Peyer's patch (tissue), 4 donors: ENCODE results near the gene UMODL1.

Experiments
- POLR2A ChIP-seq, 2 donors: fragments of 450-650 bp; IDR thresholded peaks; one replicate each; pipeline ENCODE4 v1.5.1; 2017; ENCODE audit warnings: antibody characterized with exemption in 2 of 2, mild to moderate bottlenecking in 2 of 2, moderate library complexity in 2 of 2
- TF ChIP-seq, protein P1 (sequence below), 6 experiments: fragments of 450-650 bp in 4 of 6; fragments of 200-600 bp in 2 of 6; sonication (generic) in 1 of 6; IDR thresholded peaks; one replicate each; pipeline ENCODE4 v1.5.1; 2017 to 2019; ENCODE audit warnings: antibody characterized with exemption in 6 of 6, mild to moderate bottlenecking in 3 of 6, moderate library complexity in 1 of 6

DNA sequence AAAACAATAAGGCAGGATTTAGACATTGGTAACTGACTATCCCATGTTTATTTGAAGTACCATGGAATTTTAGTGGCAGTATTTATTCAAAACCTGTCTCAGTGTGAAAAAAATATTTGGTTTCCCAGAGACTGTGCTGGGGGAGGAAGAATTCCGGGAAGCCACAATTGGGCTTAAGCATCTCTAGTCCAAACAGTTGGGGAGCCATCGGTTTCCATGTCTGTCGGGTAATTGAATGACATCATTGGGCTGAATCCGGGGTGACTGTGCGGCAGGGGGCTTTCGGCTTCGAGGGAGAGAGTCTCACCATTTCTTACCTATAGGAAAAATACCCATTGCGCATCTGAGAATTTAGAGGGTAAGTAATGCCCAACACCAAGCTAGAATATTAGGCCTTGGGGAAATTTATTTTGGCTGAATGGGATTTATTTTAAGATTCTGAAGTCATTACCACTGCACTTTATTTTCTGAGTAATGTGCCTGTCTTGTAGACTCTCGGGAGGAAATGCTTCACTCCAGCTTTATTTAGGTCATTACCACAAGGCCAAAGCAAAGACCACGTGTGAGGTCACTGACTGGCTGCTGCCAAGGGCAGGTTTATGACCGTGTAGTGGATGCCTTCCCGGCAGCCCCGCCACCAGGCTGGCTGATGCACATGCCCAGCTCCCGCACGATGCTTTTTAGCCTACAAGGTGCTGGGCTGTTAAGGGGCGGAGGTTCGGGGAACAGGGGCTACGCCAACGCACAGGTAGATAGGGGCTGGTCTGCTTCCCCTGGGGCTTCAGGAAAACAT is 23.1 kb upstream of the UMODL1 start:
- TF ChIP-seq POLR2A (IDR thresholded peaks at IDR 0.05) = no peak
- TF ChIP-seq, protein P1, sequence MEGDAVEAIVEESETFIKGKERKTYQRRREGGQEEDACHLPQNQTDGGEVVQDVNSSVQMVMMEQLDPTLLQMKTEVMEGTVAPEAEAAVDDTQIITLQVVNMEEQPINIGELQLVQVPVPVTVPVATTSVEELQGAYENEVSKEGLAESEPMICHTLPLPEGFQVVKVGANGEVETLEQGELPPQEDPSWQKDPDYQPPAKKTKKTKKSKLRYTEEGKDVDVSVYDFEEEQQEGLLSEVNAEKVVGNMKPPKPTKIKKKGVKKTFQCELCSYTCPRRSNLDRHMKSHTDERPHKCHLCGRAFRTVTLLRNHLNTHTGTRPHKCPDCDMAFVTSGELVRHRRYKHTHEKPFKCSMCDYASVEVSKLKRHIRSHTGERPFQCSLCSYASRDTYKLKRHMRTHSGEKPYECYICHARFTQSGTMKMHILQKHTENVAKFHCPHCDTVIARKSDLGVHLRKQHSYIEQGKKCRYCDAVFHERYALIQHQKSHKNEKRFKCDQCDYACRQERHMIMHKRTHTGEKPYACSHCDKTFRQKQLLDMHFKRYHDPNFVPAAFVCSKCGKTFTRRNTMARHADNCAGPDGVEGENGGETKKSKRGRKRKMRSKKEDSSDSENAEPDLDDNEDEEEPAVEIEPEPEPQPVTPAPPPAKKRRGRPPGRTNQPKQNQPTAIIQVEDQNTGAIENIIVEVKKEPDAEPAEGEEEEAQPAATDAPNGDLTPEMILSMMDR (IDR thresholded peaks at IDR 0.05) = no peak
